NCI-H1105 treated with DMSO at 0.1 percent for 48 hours (cell line): ENCODE results near the gene SUCLG1.
A peak's percentile ranks its signal among the peaks of the same experiment; 100 is the strongest.
"Not testable (repeated sequence)": the region's sequence is repeated elsewhere in the genome, so short reads cannot be mapped to it uniquely, and the experiment has no call there.

Source experiments
- DNase-seq: peaks from one replicate; lab custom pipeline; 2025; lab: John Stamatoyannopoulos, UW

Gene SUCLG1

GRCh38 chr2:84421197-84421596 lies 37.9 kb downstream of the SUCLG1 start:
- DNase-seq = no peak

- no peak for DNase-seq
Observed at GRCh38 chr2:84417453-84418145, 41.5 kb downstream of the SUCLG1 start.

GRCh38 chr2:84409531-84409930 lies 49.5 kb downstream of the SUCLG1 start:
- no peak for DNase-seq

- DNase-seq = not testable (repeated sequence)
Observed at GRCh38 chr2:84402111-84402510, 57.0 kb downstream of the SUCLG1 start.

- DNase-seq = not testable (repeated sequence)
Observed at GRCh38 chr2:84399839-84400238, 59.2 kb downstream of the SUCLG1 start.

- DNase-seq = no peak
Observed at GRCh38 chr2:84395820-84396219, 63.3 kb downstream of the SUCLG1 start.

- no peak for DNase-seq
Observed at GRCh38 chr2:84394628-84395027, 64.5 kb downstream of the SUCLG1 start.

- DNase-seq = no peak
Observed at GRCh38 chr2:84393829-84394228, 65.3 kb downstream of the SUCLG1 start.

- DNase-seq = no peak
Observed at GRCh38 chr2:84389794-84390193, 69.3 kb downstream of the SUCLG1 start.

GRCh38 chr2:84388921-84389490 lies 70.1 kb downstream of the SUCLG1 start:
- DNase-seq = no peak

- no peak for DNase-seq
Observed at GRCh38 chr2:84388133-84388532, 70.9 kb downstream of the SUCLG1 start.

- peak; percentile 37 for DNase-seq
Observed at GRCh38 chr2:84386336-84387040, 72.6 kb downstream of the SUCLG1 start.

GRCh38 chr2:84383271-84383670 lies 75.8 kb downstream of the SUCLG1 start:
- no peak for DNase-seq

GRCh38 chr2:84380875-84381274 lies 78.2 kb downstream of the SUCLG1 start:
- DNase-seq = no peak

GRCh38 chr2:84378960-84379359 lies 80.1 kb downstream of the SUCLG1 start:
- no peak for DNase-seq

GRCh38 chr2:84375020-84375419 lies 84.1 kb downstream of the SUCLG1 start:
- no peak for DNase-seq

- no peak for DNase-seq
Observed at GRCh38 chr2:84373866-84374265, 85.2 kb downstream of the SUCLG1 start.
